HEK293 (cell line): ENCODE measurements around the gene SLC30A4.

Experiments
- CTCF ChIA-PET: fragments of 350-600 bp; formaldehyde crosslinking; extraction: SDS; loops from one replicate; lab custom pipeline; 2021; ENCODE audit warnings: antibody characterized with exemption; lab: Yijun Ruan, JAX
- POLR2A ChIA-PET: fragments of 300-600 bp; formaldehyde crosslinking; extraction: SDS; loops from one replicate; lab custom pipeline; 2020; ENCODE audit warnings: antibody characterized with exemption, inconsistent platforms; lab: Yijun Ruan, JAX
- H3K27ac ChIP-seq: fragments of 200-500 bp; sonication (Bioruptor generic); 2 replicates; pipeline ENCODE4 v1.5.1; 2014; ENCODE audit warnings: low read depth, low read length, control low read depth, inconsistent platforms; ENCODE audit errors: extremely low read depth
- H3K36me3 ChIP-seq, 2 experiments: fragments of 200-500 bp in 1 of 2; sonication (Bioruptor generic) in 1 of 2; 1 replicate in 1 of 2; 2 replicates in 1 of 2; pipeline ENCODE4 v1.5.1; 2014 to 2017; ENCODE audit warnings: inconsistent platforms in 2 of 2, low read length in 2 of 2; ENCODE audit not compliant: control insufficient read depth in 2 of 2, insufficient read depth in 1 of 2
- H3K4me1 ChIP-seq: fragments of 200-500 bp; sonication (Bioruptor generic); 2 replicates; pipeline ENCODE4 v1.5.1; 2014; ENCODE audit warnings: mild to moderate bottlenecking, low read length, inconsistent platforms; ENCODE audit not compliant: control insufficient read depth, insufficient read depth
- H3K4me3 ChIP-seq: 2 replicates; pipeline ENCODE4 v1.5.1; 2011; ENCODE audit warnings: low read depth, mild to moderate bottlenecking, control low read depth, low read length, moderate library complexity
- H3K9me3 ChIP-seq: fragments of 200-500 bp; sonication (Bioruptor generic); 2 replicates; pipeline ENCODE4 v1.5.1; 2014; ENCODE audit warnings: low read depth, low read length, inconsistent platforms; ENCODE audit not compliant: control insufficient read depth, insufficient read depth
- KLF10 ChIP-seq: fragments of 450-650 bp; IDR thresholded peaks from 2 replicates; pipeline ENCODE4 v1.5.1; 2018; ENCODE audit warnings: missing biosample characterization, mild to moderate bottlenecking, missing genetic modification characterization
- SALL2 ChIP-seq: fragments of 450-650 bp; formaldehyde crosslinking; IDR thresholded peaks from 2 replicates; pipeline ENCODE4 v1.5.0; 2017; ENCODE audit warnings: missing biosample characterization, mild to moderate bottlenecking, missing genetic modification characterization, borderline replicate concordance
- ZFP41 ChIP-seq: fragments of 450-650 bp; formaldehyde crosslinking; IDR thresholded peaks from 2 replicates; pipeline ENCODE4 v1.5.1; 2016; ENCODE audit warnings: missing biosample characterization, missing genetic modification characterization, borderline replicate concordance
- ZNF341 ChIP-seq: fragments of 450-650 bp; formaldehyde crosslinking; IDR thresholded peaks from 2 replicates; pipeline ENCODE4; 2016; ENCODE audit warnings: low read depth, missing biosample characterization, missing genetic modification characterization
- ZNF571 ChIP-seq: fragments of 450-650 bp; formaldehyde crosslinking; IDR thresholded peaks from 2 replicates; pipeline ENCODE4 v1.5.0; 2017; ENCODE audit warnings: missing biosample characterization, missing genetic modification characterization
- ZNF596 ChIP-seq: fragments of 450-650 bp; IDR thresholded peaks from 2 replicates; pipeline ENCODE4 v1.5.0; 2018; ENCODE audit warnings: missing biosample characterization, mild to moderate bottlenecking, missing genetic modification characterization, moderate library complexity
- ZSCAN16 ChIP-seq: fragments of 450-650 bp; formaldehyde crosslinking; IDR thresholded peaks from 2 replicates; pipeline ENCODE4 v1.5.1; 2016; ENCODE audit warnings: missing biosample characterization, missing genetic modification characterization
- TF ChIP-seq, protein P1 (sequence below): fragments of 450-650 bp; formaldehyde crosslinking; IDR thresholded peaks from 2 replicates; pipeline ENCODE4 v1.5.1; 2016; ENCODE audit warnings: missing biosample characterization, missing genetic modification characterization
- TF ChIP-seq, protein P2 (sequence below): fragments of 450-650 bp; formaldehyde crosslinking; IDR thresholded peaks from 2 replicates; pipeline ENCODE4 v1.5.1; 2016; ENCODE audit warnings: missing biosample characterization, missing genetic modification characterization, borderline replicate concordance
- TF ChIP-seq, protein P3 (sequence below): fragments of 450-650 bp; formaldehyde crosslinking; conservative IDR thresholded peaks from 2 replicates; pipeline ENCODE4 v1.5.1; 2016; ENCODE audit warnings: low read depth, missing biosample characterization, missing genetic modification characterization

SLC30A4 gene

DNA sequence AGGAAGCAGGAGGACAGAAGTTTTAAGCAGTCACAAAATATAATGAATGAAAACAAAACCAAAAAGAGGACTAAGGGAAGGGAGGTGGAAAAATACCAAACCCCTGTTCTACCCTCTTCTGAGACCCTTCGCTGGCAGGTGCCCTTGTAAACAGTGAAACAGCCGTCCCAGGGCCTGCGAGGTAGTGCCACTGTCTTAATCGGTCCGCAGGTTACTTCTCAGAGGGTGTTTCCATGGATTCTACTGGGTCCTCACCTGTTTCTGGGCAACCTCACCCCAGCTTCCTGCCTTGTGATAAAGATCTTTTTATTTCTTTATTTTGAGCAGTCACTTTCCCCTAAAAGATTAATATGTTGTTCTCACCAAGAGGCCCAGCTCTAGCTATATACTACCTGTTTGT, 65.3 kb downstream of the SLC30A4 start:
- no peaks in the 10 kb centered on the region for H3K36me3 ChIP-seq
- H3K27ac ChIP-seq: no peak overlapping the region
- ChIA-PET CTCF (interaction anchor here (0.6 to 6.8 kb wide), 34 partner anchors 11 to 1302 kb away, joined by 3 to 109 read pairs (median 4); a partner anchor contains a TSS), POLR2A (no interaction called here)
- H3K4me3 ChIP-seq: no peak overlapping the region
- TF ChIP-seq ZNF596 (tag by site-specific recombination) (no peak), ZNF341 (tag by site-specific recombination) (no peak), ZSCAN16 (no peak), ZNF571 (tag by site-specific recombination) (no peak), ZFP41 (tag by site-specific recombination) (no peak), SALL2 (no peak), KLF10 (no peak)
- TF ChIP-seq, protein P1, sequence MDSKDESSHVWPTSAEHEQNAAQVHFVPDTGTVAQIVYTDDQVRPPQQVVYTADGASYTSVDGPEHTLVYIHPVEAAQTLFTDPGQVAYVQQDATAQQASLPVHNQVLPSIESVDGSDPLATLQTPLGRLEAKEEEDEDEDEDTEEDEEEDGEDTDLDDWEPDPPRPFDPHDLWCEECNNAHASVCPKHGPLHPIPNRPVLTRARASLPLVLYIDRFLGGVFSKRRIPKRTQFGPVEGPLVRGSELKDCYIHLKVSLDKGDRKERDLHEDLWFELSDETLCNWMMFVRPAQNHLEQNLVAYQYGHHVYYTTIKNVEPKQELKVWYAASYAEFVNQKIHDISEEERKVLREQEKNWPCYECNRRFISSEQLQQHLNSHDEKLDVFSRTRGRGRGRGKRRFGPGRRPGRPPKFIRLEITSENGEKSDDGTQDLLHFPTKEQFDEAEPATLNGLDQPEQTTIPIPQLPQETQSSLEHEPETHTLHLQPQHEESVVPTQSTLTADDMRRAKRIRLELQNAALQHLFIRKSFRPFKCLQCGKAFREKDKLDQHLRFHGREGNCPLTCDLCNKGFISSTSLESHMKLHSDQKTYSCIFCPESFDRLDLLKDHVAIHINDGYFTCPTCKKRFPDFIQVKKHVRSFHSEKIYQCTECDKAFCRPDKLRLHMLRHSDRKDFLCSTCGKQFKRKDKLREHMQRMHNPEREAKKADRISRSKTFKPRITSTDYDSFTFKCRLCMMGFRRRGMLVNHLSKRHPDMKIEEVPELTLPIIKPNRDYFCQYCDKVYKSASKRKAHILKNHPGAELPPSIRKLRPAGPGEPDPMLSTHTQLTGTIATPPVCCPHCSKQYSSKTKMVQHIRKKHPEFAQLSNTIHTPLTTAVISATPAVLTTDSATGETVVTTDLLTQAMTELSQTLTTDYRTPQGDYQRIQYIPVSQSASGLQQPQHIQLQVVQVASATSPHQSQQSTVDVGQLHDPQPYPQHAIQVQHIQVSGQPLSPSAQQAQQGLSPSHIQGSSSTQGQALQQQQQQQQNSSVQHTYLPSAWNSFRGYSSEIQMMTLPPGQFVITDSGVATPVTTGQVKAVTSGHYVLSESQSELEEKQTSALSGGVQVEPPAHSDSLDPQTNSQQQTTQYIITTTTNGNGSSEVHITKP (tag by site-specific recombination): no peak
- TF ChIP-seq, protein P2, sequence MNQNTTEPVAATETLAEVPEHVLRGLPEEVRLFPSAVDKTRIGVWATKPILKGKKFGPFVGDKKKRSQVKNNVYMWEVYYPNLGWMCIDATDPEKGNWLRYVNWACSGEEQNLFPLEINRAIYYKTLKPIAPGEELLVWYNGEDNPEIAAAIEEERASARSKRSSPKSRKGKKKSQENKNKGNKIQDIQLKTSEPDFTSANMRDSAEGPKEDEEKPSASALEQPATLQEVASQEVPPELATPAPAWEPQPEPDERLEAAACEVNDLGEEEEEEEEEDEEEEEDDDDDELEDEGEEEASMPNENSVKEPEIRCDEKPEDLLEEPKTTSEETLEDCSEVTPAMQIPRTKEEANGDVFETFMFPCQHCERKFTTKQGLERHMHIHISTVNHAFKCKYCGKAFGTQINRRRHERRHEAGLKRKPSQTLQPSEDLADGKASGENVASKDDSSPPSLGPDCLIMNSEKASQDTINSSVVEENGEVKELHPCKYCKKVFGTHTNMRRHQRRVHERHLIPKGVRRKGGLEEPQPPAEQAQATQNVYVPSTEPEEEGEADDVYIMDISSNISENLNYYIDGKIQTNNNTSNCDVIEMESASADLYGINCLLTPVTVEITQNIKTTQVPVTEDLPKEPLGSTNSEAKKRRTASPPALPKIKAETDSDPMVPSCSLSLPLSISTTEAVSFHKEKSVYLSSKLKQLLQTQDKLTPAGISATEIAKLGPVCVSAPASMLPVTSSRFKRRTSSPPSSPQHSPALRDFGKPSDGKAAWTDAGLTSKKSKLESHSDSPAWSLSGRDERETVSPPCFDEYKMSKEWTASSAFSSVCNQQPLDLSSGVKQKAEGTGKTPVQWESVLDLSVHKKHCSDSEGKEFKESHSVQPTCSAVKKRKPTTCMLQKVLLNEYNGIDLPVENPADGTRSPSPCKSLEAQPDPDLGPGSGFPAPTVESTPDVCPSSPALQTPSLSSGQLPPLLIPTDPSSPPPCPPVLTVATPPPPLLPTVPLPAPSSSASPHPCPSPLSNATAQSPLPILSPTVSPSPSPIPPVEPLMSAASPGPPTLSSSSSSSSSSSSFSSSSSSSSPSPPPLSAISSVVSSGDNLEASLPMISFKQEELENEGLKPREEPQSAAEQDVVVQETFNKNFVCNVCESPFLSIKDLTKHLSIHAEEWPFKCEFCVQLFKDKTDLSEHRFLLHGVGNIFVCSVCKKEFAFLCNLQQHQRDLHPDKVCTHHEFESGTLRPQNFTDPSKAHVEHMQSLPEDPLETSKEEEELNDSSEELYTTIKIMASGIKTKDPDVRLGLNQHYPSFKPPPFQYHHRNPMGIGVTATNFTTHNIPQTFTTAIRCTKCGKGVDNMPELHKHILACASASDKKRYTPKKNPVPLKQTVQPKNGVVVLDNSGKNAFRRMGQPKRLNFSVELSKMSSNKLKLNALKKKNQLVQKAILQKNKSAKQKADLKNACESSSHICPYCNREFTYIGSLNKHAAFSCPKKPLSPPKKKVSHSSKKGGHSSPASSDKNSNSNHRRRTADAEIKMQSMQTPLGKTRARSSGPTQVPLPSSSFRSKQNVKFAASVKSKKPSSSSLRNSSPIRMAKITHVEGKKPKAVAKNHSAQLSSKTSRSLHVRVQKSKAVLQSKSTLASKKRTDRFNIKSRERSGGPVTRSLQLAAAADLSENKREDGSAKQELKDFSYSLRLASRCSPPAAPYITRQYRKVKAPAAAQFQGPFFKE (tag by site-specific recombination): no peak
- TF ChIP-seq, protein P3, sequence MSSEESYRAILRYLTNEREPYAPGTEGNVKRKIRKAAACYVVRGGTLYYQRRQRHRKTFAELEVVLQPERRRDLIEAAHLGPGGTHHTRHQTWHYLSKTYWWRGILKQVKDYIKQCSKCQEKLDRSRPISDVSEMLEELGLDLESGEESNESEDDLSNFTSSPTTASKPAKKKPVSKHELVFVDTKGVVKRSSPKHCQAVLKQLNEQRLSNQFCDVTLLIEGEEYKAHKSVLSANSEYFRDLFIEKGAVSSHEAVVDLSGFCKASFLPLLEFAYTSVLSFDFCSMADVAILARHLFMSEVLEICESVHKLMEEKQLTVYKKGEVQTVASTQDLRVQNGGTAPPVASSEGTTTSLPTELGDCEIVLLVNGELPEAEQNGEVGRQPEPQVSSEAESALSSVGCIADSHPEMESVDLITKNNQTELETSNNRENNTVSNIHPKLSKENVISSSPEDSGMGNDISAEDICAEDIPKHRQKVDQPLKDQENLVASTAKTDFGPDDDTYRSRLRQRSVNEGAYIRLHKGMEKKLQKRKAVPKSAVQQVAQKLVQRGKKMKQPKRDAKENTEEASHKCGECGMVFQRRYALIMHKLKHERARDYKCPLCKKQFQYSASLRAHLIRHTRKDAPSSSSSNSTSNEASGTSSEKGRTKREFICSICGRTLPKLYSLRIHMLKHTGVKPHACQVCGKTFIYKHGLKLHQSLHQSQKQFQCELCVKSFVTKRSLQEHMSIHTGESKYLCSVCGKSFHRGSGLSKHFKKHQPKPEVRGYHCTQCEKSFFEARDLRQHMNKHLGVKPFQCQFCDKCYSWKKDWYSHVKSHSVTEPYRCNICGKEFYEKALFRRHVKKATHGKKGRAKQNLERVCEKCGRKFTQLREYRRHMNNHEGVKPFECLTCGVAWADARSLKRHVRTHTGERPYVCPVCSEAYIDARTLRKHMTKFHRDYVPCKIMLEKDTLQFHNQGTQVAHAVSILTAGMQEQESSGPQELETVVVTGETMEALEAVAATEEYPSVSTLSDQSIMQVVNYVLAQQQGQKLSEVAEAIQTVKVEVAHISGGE (tag by site-specific recombination): no peak
- H3K9me3 ChIP-seq: no peaks in the 10 kb centered on the region
- no peaks in the 10 kb centered on the region; the same call in 1 of the 2 replicates for H3K4me1 ChIP-seq
